ENCODE results near the gene ARV1. TPM values are rescaled to one million over a fixed set of nuclear protein-coding genes. Genes with fewer than 3 reads are reported as not detected.
"Not testable (repeated sequence)": the region's sequence is repeated elsewhere in the genome, so short reads cannot be mapped to it uniquely, and the experiment has no call there.

Gene ARV1
- total and polyA plus RNA-seq, 4 donors = 13.8 to 60.3 (median 17.2) TPM

- DNase-seq = no peak
- ATAC-seq (ENCODE audit: insufficient read depth, low FRiP score) = no peak
- TF ChIP-seq, protein P1, sequence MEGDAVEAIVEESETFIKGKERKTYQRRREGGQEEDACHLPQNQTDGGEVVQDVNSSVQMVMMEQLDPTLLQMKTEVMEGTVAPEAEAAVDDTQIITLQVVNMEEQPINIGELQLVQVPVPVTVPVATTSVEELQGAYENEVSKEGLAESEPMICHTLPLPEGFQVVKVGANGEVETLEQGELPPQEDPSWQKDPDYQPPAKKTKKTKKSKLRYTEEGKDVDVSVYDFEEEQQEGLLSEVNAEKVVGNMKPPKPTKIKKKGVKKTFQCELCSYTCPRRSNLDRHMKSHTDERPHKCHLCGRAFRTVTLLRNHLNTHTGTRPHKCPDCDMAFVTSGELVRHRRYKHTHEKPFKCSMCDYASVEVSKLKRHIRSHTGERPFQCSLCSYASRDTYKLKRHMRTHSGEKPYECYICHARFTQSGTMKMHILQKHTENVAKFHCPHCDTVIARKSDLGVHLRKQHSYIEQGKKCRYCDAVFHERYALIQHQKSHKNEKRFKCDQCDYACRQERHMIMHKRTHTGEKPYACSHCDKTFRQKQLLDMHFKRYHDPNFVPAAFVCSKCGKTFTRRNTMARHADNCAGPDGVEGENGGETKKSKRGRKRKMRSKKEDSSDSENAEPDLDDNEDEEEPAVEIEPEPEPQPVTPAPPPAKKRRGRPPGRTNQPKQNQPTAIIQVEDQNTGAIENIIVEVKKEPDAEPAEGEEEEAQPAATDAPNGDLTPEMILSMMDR (IDR thresholded peaks at IDR 0.05; ENCODE audit: control extremely low read depth, extremely low read depth) = no peak
- no peaks in the 10 kb centered on the region for H3K9me3 ChIP-seq (ENCODE audit: control insufficient read depth in 4 of 4, insufficient read depth in 3 of 4, low read length in 3 of 4)
- peaks cover 0 to 3% (median 0%) of the 10 kb centered on the region in 4 donors for H3K36me3 ChIP-seq (ENCODE audit: control insufficient read depth in 4 of 4, insufficient read depth in 4 of 4, low read length in 4 of 4)
- 70 to 90% methylated on average over 4 of the region's 4 CpGs for WGBS, 2 donors
- no peak overlapping the region for H3K4me3 ChIP-seq
- no peak overlapping the region for H3K27ac ChIP-seq (ENCODE audit: low read depth in 1 of 2, low read length in 1 of 2)
- no peaks in the 10 kb centered on the region for H3K27me3 ChIP-seq (ENCODE audit: control insufficient read depth in 3 of 3, insufficient read depth in 3 of 3, low read length in 2 of 3)
- peaks cover 0 to 11% (median 5%) of the 10 kb centered on the region in 5 donors for H3K4me1 ChIP-seq (ENCODE audit: control insufficient read depth in 5 of 5, insufficient read depth in 5 of 5, low read length in 5 of 5)
- H3K9ac ChIP-seq (ENCODE audit: insufficient read depth in 1 of 2, low read length in 2 of 2) = no peak overlapping the region
Measured at GRCh38 chr1:230982696-230983095, 3.8 kb downstream of the ARV1 start.

DNA sequence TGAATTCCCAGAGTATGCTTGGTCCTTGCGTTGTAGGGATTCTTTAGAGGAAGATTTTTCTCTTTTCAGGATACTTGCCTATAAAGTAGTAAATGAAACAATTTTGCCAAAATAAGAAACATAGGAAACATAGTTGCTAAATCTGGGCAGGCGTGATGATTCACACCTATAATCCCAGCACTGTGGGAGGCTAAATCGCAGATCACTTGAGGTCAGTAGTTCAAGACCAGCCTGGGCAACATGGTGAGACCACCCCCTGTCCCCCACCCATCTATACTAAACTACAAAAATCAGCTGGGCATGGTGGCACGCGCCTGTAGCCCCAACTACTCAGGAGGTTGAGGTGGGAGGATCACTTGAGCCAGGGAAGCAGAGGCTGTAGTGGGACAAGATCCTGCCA, 4.9 kb downstream of the ARV1 start:
- no peaks in the 10 kb centered on the region for H3K9me3 ChIP-seq (ENCODE audit: control insufficient read depth in 4 of 4, insufficient read depth in 3 of 4, low read length in 3 of 4)
- H3K27me3 ChIP-seq (ENCODE audit: control insufficient read depth in 3 of 3, insufficient read depth in 3 of 3, low read length in 2 of 3) = no peaks in the 10 kb centered on the region
- DNase-seq = no peak
- ATAC-seq (ENCODE audit: insufficient read depth, low FRiP score) = no peak
- no peak overlapping the region for H3K9ac ChIP-seq (ENCODE audit: insufficient read depth in 1 of 2, low read length in 2 of 2)
- no peak overlapping the region for H3K4me3 ChIP-seq
- peak overlapping the region in 1 of 2 donors; percentile 59 for H3K27ac ChIP-seq (ENCODE audit: low read depth in 1 of 2, low read length in 1 of 2)
- WGBS, 2 donors = 83 to 90% methylated on average over 5 of the region's 5 CpGs
- TF ChIP-seq, protein P1 (IDR thresholded peaks at IDR 0.05; ENCODE audit: control extremely low read depth, extremely low read depth) = no peak
- H3K36me3 ChIP-seq (ENCODE audit: control insufficient read depth in 4 of 4, insufficient read depth in 4 of 4, low read length in 4 of 4) = peaks cover 0 to 3% (median 0%) of the 10 kb centered on the region in 4 donors
- H3K4me1 ChIP-seq (ENCODE audit: control insufficient read depth in 5 of 5, insufficient read depth in 5 of 5, low read length in 5 of 5) = peaks cover 0 to 8% (median 5%) of the 10 kb centered on the region in 5 donors

DNA sequence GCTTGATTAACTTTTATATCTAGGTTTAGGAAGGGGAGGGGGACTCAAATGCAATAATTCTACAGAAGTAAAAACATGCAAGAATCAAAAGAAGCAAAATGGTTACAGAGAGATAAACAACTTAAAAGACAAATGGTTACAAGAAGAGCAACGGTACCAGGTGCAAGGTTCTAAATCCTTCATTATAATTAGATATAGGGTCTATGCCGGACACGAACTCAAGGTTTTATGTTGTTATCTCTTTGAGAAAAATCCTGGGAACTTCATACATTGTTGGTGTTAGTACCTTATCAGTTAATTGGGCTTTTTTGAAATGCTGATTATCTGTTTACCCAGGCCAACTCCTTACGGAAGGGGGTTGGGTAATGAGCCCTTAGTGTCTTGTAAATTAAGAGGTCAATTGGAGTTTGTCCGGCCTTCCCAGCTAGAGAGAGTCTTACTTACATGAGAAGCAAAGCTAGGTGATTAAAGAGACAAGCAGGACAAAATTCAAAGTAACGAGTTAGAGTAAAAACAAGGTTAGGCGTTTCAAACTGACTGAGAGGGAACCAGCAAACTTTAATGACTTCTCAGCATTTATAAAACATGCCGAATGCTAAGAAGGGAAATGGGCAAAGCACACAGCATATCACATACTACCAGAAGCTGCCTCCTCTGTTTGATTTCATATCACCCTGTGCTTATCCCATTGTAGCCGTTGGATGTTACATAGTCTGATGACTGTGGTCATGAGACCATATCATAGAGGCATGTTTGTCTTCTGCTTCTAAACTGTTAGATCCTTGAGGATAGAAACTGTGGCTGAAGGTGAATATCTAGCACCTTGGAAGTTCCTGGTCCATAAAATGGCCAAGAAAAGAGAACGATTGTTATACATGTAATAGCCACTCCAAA, 6.0 kb downstream of the ARV1 start:
- H3K27me3 ChIP-seq (ENCODE audit: control insufficient read depth in 3 of 3, insufficient read depth in 3 of 3, low read length in 2 of 3); H3K27ac ChIP-seq (ENCODE audit: low read depth in 1 of 2, low read length in 1 of 2); ATAC-seq (ENCODE audit: insufficient read depth, low FRiP score); H3K36me3 ChIP-seq (ENCODE audit: control insufficient read depth in 4 of 4, insufficient read depth in 4 of 4, low read length in 4 of 4); H3K9me3 ChIP-seq (ENCODE audit: control insufficient read depth in 4 of 4, insufficient read depth in 3 of 4, low read length in 3 of 4); H3K4me1 ChIP-seq (ENCODE audit: control insufficient read depth in 5 of 5, insufficient read depth in 5 of 5, low read length in 5 of 5); DNase-seq; H3K9ac ChIP-seq (ENCODE audit: insufficient read depth in 1 of 2, low read length in 2 of 2); H3K4me3 ChIP-seq: not testable (repeated sequence)
- 62 to 84% methylated on average over 10 of the region's 10 CpGs for WGBS, 2 donors

DNA sequence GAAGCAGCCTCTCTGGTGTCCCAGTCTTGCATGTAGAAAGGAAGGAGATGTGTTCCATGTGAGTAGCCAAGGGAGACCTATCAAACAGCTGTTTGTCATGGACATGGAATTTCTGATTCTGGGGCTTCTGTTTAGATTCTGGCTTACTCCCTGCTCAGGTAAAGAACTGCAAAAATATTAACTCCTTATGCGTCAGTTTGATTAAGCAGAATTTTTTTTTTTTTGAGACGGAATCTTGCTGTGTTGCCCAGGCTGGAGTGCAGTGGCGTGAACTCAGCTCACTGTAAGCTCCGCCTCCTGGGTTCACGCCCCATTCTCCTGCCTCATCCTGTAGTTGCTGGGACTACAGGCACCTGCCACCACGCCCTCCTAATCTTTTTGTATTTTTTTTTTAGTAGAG, 6.8 kb downstream of the ARV1 start:
- WGBS, 2 donors = 95 to 96% methylated on average over 6 of the region's 6 CpGs

More for the DNA sequence above, 6.8 kb downstream of the ARV1 start:
- Histone ChIP-seq H3K4me3 (no peak overlapping the region), H3K4me1 (ENCODE audit: control insufficient read depth in 5 of 5, insufficient read depth in 5 of 5, low read length in 5 of 5) (peaks cover 0 to 7% (median 0%) of the 10 kb centered on the region in 5 donors), H3K9me3 (ENCODE audit: control insufficient read depth in 4 of 4, insufficient read depth in 3 of 4, low read length in 3 of 4) (no peaks in the 10 kb centered on the region), H3K27ac (ENCODE audit: low read depth in 1 of 2, low read length in 1 of 2) (no peak overlapping the region), H3K9ac (ENCODE audit: insufficient read depth in 1 of 2, low read length in 2 of 2) (no peak overlapping the region), H3K36me3 (ENCODE audit: control insufficient read depth in 4 of 4, insufficient read depth in 4 of 4, low read length in 4 of 4) (peaks cover 0 to 9% (median 0%) of the 10 kb centered on the region in 4 donors), H3K27me3 (ENCODE audit: control insufficient read depth in 3 of 3, insufficient read depth in 3 of 3, low read length in 2 of 3) (no peaks in the 10 kb centered on the region)
- DNase-seq (no peak), ATAC-seq (ENCODE audit: insufficient read depth, low FRiP score) (no peak)
- TF ChIP-seq, protein P1 (IDR thresholded peaks at IDR 0.05; ENCODE audit: control extremely low read depth, extremely low read depth) = no peak

All from lung (tissue), 12 donors.